Measurements from ENCODE around the gene TDRKH. TPM values are rescaled to one million over a fixed set of nuclear protein-coding genes. Genes with fewer than 3 reads are reported as not detected.

Gene TDRKH
- total and polyA plus RNA-seq, 7 donors = 2.4 to 12.1 (median 4.3) TPM

DNA sequence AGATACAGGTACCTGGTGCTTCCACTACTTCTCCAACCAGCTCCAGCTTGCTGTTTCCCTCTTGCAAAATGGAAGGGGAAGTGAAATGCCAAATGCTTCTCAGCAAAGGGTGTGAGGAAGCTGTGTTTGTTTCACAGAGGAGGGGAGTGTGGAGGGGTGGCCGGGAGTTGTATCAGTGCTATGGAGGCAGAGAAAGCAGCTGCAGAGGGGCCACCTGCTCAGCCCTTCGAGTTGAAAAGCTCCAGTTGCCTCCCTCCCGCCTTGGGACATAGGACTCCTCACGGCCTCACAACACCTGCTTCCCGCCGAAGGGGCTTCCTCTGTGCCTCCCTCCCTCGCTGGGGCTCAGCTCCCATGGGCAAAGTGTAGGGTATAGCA lies 27.0 kb upstream of the TDRKH start:
- no peaks in the 10 kb centered on the region for H3K9me3 ChIP-seq
- no peaks in the 10 kb centered on the region for H3K27me3 ChIP-seq (ENCODE audit: insufficient read depth in 3 of 3, low read length in 2 of 3)
- TF ChIP-seq, protein P1, sequence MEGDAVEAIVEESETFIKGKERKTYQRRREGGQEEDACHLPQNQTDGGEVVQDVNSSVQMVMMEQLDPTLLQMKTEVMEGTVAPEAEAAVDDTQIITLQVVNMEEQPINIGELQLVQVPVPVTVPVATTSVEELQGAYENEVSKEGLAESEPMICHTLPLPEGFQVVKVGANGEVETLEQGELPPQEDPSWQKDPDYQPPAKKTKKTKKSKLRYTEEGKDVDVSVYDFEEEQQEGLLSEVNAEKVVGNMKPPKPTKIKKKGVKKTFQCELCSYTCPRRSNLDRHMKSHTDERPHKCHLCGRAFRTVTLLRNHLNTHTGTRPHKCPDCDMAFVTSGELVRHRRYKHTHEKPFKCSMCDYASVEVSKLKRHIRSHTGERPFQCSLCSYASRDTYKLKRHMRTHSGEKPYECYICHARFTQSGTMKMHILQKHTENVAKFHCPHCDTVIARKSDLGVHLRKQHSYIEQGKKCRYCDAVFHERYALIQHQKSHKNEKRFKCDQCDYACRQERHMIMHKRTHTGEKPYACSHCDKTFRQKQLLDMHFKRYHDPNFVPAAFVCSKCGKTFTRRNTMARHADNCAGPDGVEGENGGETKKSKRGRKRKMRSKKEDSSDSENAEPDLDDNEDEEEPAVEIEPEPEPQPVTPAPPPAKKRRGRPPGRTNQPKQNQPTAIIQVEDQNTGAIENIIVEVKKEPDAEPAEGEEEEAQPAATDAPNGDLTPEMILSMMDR (IDR thresholded peaks at IDR 0.05) = no peak
- intact Hi-C loops (cut with DNase I) = no loop called here
- H3K4me3 ChIP-seq = no peak overlapping the region
- peaks cover 0 to 45% of the 10 kb centered on the region in 2 donors for H3K36me3 ChIP-seq (ENCODE audit: insufficient read depth in 1 of 2, low read depth in 1 of 2)
- DNase-seq = no peak
- H3K27ac ChIP-seq = no peak overlapping the region
- peaks cover 8% of the 10 kb centered on the region for H3K4me1 ChIP-seq
- ATAC-seq = no peak
- 46 to 61% (median 50%) methylated on average over 7 of the region's 7 CpGs for WGBS, 3 donors

DNA sequence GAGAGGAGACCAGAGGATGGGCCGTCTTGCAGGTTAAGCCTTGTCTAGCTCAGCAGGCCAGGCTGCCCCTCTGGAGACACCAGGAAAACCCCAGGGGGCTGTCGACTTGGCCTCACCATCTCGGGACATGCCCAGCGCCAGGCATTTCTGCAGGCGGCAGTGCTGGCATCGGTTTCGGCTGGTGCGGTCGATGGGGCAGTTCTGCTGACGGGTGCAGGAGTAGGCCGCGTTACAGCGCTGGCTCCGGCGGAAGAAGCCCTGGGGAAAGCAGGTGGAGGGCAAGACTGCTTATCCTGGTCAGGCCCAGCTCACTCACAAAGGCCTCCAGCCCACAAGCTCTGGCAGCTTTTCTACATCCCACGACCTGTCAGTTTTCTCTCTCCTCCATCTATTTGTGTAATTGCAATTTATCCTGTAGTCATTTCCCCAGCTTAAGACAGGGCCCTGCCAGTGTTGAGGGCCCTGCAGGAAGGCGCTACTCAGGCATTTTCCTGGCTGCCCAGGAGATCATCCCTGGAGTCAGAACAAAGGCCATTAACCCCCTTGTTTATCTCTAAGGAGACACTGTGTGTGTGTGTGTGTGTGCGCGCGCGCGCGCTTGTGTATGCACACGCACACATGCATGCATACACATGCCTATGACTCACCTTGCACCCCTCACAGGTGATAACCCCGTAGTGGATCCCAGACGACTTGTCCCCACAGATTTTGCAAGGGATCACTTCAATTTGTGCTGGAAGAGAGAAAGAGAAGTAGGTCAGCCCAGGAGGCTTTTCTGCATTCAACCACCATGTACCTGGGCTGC lies 26.4 kb upstream of the TDRKH start:
- TF ChIP-seq, protein P1 (IDR thresholded peaks at IDR 0.05) = no peak
- ATAC-seq (no peak), DNase-seq (no peak)
- Histone ChIP-seq H3K4me3 (no peak overlapping the region), H3K4me1 (peaks cover 13% of the 10 kb centered on the region), H3K36me3 (ENCODE audit: insufficient read depth in 1 of 2, low read depth in 1 of 2) (peaks cover 0 to 51% of the 10 kb centered on the region in 2 donors), H3K27me3 (ENCODE audit: insufficient read depth in 3 of 3, low read length in 2 of 3) (no peaks in the 10 kb centered on the region), H3K27ac (no peak overlapping the region), H3K9me3 (no peaks in the 10 kb centered on the region)
- intact Hi-C loops (cut with DNase I) = no loop called here
- 70 to 76% (median 72%) methylated on average over 26 of the region's 26 CpGs for WGBS, 3 donors

GRCh38 chr1:151815716-151816327 lies 25.5 kb upstream of the TDRKH start:
- no peak overlapping the region for H3K27ac ChIP-seq
- ATAC-seq = no peak

GRCh38 chr1:151814971-151815545 lies 24.8 kb upstream of the TDRKH start:
- Histone ChIP-seq H3K27me3 (ENCODE audit: insufficient read depth in 3 of 3, low read length in 2 of 3) (no peaks in the 10 kb centered on the region), H3K9me3 (no peaks in the 10 kb centered on the region), H3K27ac (no peak overlapping the region), H3K4me3 (no peak overlapping the region), H3K4me1 (peaks cover 18% of the 10 kb centered on the region), H3K36me3 (ENCODE audit: insufficient read depth in 1 of 2, low read depth in 1 of 2) (peaks cover 0 to 62% of the 10 kb centered on the region in 2 donors)
- ATAC-seq = no peak
- WGBS, 3 donors = 84 to 89% (median 84%) methylated on average over 8 of the region's 8 CpGs
- TF ChIP-seq, protein P1 (IDR thresholded peaks at IDR 0.05) = no peak
- DNase-seq = no peak
- intact Hi-C loops (cut with DNase I) = no loop called here

More at GRCh38 chr1:151815716-151816327, 25.5 kb upstream of the TDRKH start:
- Histone ChIP-seq H3K27me3 (ENCODE audit: insufficient read depth in 3 of 3, low read length in 2 of 3) (no peaks in the 10 kb centered on the region), H3K9me3 (no peaks in the 10 kb centered on the region), H3K36me3 (ENCODE audit: insufficient read depth in 1 of 2, low read depth in 1 of 2) (peaks cover 0 to 59% of the 10 kb centered on the region in 2 donors), H3K4me1 (peaks cover 18% of the 10 kb centered on the region), H3K4me3 (no peak overlapping the region)
- intact Hi-C loops (cut with DNase I) = no loop called here
- 77 to 79% (median 79%) methylated on average over 12 of the region's 12 CpGs for WGBS, 3 donors
- TF ChIP-seq, protein P1 (IDR thresholded peaks at IDR 0.05) = no peak
- DNase-seq = no peak
